HCT116 (cell line): Measurements from ENCODE around the gene MTUS2.
A peak's percentile ranks its signal among the peaks of the same experiment; 100 is the strongest.

ENCODE experiments used
- CTCF ChIP-seq, 3 experiments: fragments of 200-600 bp in 1 of 3; sonication (generic) in 1 of 3; IDR thresholded peaks in 2 of 3; conservative IDR thresholded peaks in 1 of 3; 2 replicates each; pipeline ENCODE4 v1.5.1; 2012 to 2017; ENCODE audit warnings: low read depth in 2 of 3, low read length in 2 of 3, antibody characterized with exemption in 1 of 3, borderline replicate concordance in 1 of 3, control low read depth in 1 of 3, mild to moderate bottlenecking in 1 of 3, mixed read lengths in 1 of 3, mixed run types in 1 of 3, moderate library complexity in 1 of 3; ENCODE audit not compliant: insufficient read depth in 1 of 3
- POLR2A ChIP-seq: IDR thresholded peaks from 2 replicates; pipeline ENCODE4 v1.7.0; 2011; ENCODE audit warnings: borderline replicate concordance; ENCODE audit not compliant: insufficient read depth, insufficient read length; ENCODE audit errors: extremely low read depth

- peak in 2 of 3 experiments; percentile 13 to 19; a peak in 1 of 6 replicates for TF ChIP-seq CTCF (IDR thresholded peaks at IDR 0.05 in 2 of 3, conservative IDR thresholded peaks at IDR 0.05 in 1 of 3; ENCODE audit: borderline replicate concordance in 1 of 3, insufficient read depth in 1 of 3, low read depth in 2 of 3, low read length in 2 of 3)
- no peak for TF ChIP-seq POLR2A
Observed at GRCh38 chr13:29260684-29261083, 440.5 kb downstream of the MTUS2 start.
